DMS79 (cell line): ENCODE results near the gene RBM22.

Source experiments
- DNase-seq: peaks from one replicate; lab custom pipeline; 2025; lab: John Stamatoyannopoulos, UW

Gene RBM22

DNA sequence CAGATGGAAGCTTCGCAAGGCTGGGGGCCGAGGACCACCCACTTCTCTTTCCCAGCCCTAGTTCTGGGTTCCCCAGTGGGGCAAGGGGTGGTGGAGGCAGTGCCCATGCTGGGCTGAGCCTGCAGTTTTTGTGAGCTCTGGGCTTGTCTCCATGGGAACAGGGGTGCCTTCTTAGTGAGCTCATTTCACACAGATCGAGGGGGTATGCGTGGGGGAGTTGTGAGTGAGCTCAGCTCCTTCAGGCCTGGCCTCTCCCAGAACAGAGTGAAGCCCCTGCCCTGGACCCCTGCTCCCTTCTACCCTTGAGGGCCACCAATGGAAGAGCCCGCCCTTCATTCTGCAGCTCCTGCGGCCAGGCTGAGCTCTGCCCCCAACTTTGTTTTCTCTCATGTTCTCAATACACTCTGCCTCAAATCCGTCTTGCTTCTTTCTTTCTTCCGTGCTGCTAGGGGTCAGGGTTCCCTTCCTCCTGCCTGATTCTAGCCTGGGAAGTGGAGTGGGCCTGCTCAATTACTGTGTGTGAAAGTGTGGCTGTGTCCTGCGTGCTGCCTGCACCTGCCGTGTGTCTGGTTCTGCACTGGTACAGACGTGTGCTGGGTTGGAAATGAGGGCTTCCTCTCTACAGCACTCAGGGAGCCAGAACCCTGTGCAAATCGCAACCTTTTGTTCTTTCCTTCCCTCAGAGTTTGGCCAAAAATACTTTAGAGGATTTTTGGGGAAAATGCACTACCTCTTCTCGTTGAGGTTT is 48.8 kb downstream of the RBM22 start:
- no peak for DNase-seq

DNA sequence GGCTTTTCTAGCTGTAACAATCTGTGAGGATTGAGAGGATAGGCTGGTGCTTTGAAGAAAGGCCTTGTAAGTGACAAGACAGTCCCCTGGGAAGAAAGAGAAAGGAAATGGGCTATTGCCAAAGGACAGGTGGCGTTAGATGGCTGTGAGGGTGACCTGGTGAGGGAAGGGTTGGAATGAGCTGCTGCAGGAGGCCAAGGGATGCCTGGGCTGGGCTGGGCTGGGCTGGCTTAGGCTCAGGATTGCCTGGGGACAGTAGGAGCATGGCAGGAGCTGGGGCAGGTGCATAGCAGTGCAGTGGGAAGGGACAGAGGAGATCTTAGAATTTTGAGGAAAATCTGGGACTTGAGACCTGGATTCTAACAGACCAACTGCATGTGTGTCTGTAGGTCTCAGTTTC is 49.5 kb downstream of the RBM22 start:
- DNase-seq = no peak

DNA sequence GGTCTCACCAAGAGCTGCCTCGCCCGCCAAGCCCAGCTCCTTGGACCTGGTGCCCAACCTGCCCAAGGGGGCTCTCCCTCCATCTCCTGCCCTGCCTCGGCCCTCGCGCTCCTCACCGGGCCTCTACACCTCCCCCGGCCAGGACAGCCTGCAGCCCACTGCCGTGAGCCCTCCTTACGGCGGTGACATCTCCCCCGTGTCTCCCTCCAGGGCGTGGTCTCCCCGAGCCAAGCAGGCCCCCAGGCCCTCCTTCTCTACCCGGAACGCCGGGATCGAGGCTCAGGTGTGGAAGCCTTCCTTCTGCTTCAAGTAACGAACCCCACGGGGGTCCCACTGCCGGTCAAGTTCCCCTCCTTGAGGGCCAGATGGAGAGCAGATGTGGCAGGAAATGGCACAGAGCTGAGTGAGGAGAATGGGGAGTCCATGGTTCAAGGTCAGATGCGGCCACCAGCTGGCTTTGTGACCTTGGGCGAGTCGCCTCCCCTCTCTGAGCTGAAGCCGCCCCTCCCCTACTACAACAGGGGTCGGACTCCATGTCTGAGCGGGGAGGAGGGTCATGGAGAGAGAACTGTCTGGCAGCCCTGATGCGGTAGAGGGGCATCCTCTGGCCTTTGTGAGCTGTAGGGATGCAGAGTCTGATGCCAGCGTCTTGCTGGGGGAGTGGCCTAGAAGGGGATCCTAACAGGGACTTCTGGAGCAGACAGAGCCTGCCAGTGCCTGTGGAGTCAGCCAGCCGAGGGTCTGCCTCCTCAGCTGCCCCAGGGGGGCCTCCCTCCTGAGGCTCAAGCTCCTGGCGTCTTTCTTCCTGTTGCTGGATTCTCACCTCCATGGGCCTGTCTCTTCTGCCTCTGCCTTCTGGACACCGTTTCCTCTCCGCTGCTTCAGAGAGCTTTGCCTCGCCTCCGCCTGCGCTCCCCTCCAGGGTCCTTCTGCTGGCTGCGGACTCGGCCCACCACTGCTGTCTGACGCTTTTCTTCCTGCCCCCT is 50.5 kb downstream of the RBM22 start:
- DNase-seq = no peak

DNA sequence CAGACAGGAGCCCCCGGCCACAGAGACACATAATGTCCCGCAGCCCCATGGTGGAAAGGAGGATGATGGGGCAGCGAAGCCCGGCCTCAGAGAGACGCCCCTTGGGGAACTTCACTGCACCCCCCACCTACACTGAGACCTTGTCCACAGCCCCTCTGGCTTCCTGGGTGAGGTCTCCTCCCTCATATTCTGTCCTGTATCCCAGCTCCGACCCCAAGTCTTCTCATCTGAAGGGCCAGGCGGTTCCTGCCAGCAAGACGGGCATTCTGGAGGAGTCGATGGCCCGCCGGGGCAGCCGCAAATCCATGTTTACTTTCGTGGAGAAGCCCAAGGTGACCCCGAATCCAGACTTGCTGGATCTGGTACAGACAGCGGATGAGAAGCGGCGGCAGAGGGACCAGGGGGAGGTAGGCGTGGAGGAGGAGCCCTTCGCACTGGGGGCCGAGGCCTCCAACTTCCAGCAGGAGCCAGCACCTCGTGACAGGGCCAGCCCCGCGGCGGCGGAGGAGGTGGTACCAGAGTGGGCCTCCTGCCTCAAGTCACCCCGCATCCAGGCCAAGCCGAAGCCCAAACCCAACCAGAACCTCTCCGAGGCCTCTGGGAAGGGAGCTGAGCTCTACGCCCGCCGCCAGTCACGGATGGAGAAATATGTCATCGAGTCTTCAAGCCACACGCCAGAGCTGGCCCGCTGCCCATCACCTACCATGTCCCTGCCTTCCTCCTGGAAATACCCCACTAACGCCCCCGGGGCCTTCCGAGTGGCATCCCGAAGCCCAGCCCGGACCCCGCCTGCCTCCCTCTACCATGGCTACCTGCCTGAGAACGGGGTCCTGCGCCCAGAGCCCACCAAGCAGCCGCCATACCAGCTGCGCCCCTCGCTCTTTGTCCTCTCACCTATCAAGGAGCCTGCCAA is 51.5 kb downstream of the RBM22 start:
- DNase-seq = no peak

DNA sequence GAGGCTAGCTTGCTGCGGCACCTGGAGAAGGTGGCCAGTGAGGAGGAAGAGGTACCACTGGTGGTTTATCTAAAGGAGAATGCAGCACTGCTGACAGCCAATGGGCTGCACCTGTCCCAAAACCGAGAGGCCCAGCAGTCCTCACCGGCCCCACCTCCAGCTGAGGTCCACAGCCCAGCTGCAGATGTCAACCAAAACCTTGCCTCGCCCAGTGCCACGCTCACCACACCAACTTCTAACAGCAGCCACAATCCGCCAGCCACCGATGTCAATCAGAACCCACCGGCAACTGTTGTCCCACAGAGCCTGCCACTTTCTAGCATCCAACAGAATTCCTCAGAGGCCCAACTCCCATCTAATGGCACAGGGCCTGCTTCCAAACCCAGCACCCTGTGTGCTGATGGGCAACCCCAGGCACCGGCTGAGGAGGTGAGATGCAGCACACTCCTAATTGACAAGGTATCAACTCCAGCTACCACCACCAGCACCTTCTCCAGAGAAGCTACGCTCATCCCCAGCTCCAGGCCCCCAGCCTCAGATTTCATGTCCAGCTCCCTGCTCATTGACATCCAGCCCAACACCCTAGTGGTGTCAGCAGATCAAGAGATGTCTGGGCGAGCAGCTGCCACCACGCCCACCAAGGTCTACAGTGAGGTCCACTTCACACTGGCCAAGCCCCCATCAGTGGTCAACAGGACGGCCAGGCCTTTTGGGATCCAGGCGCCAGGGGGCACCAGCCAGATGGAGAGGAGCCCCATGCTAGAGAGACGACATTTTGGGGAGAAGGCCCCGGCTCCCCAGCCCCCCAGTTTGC is 52.4 kb downstream of the RBM22 start:
- DNase-seq = no peak

DNA sequence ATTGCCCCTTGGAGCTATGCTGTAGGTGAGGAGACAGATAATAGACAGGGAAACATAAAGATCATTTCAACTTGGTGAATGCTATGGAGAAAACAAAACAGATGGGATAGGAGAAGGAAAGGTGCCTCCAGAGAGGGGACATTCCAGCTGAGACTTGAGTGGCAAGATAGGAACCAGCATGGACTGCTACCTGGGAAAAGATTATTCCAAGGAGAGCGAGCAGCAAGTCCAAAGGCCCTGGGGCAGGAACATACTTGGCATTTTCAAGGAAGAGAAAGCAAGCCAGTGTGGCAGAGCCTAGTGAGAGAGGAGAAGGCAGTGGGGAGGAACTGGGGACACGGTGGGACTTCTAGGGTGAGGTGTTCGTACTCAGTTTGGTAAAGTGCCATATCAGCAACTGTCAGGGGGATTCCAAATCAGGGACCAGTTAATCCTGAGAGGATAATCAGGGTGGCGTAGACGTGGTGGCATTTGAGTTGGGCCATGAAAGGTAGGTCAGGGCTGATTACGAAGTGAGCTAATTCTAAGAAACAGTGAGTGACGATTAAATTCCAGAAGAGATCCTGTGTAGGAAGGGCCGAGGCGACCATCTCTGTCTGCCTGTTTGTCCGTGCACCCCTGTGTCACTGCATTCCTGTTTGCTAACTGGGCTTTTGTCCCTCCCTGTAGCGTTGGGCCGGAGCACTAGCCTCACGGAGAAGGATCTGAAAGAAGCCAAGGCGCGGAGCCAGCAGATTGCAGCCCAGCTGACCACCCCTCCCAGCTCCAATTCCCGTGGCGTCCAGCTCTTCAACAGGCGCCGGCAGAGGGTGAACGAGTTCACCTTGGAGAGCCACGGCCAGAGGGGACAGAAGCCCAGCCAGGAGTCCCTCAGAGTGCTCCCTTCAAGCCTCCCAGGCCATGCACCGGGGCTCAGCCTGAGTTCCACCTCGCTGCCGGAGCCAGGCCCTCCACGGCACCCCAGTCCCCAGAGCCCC is 53.3 kb downstream of the RBM22 start:
- DNase-seq = no peak

DNA sequence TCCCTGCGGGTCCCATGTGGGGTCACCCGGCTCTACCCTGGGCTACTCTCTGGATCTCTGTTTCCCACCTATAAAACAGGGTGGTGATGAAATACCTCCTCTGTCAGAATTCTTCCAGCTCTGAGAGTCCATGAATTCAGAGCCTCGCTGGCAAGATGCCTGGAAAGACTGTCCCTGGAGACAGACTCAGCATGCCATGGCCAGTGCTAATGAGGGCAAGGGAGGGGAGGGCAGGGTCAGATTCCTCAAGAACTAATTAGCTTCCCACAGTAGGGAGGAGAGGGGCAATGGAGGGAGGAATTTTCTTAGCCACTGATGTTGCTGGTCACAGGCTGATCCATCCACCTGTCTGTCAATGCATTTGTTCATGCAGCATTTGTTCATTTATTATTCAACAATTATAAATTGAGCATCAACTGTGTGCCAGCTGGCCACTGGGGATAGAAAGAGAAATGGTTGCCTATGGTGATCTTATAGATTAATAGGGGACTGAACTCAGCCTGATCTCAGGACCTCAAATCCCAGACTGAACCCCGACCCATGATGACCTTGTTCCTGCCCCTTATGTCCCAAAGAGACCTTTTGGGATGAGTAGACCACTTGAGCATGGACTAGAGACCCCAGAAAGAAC is 55.7 kb downstream of the RBM22 start:
- DNase-seq = no peak

DNA sequence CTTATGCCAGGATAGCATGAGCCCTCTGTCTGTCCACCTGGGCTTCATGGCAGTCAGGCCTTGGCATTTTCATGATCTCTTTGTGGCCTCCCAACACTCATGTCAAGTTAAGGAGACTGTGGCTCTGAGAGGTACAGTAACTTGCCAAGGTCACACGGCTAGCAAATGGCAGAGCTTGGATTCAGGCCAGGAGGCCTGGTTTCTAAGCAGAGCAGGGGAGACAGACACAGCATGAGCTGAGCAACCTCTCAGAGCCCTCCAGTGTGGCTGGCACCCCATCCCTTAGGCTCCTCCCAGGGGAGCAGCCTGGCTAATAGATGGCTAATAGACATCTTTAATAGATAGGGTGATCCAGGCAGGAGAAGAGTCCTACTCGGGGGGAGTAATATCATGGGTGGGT is 56.3 kb downstream of the RBM22 start:
- DNase-seq = peak; percentile 15

DNA sequence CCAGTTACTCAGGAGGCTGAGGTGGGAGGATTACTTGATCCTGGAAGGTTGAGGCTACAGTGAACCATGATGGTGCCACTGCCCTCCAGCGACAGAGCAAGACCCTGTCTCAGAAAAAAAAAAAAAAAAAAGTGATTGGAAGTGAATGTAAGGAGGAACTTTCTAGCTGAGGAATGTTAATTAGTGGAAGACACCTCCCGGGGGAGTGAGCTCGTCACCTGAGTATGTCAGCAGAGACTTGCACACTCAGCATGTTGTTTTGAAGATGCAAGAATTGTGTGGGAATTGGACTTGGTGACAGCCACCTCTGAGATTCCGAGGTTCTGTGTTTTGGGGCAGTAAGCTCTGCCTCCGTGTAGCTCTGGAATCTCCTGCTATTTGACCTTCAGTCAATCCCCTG is 56.8 kb downstream of the RBM22 start:
- no peak for DNase-seq

DNA sequence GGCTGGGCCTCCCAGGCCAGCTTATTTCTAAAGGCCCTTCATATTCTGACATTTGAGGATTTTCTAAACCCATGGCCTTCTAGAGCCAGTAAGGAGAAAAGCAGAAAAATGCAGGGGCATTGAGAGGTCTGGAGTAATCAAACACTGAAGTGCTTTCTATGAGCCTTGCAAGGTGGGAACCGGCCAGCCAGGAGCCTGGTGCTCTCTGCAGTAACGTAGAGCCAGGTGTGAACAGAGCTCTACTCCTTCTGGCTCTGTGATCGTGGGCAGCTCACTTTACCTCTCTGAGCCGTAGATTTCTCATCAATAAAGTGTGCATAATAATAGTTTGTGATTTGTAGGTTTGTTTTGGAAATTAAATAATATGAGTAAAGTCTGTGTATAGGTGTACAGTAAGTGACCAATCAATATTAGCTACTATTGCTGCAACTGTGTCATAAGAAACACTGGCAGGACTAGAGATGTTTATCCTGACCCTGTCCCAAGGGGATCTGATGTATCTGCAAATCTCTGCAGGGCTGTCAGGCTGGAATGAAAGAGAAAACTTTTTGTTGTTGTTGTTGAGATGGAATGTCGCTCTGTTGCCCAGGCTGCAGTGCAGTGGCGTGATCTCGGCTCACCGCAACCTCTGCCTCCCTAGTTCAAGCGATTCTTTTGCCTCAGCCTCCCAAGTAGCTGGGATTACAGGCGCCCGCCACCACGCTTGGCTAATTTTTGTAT is 57.7 kb downstream of the RBM22 start:
- no peak for DNase-seq

DNA sequence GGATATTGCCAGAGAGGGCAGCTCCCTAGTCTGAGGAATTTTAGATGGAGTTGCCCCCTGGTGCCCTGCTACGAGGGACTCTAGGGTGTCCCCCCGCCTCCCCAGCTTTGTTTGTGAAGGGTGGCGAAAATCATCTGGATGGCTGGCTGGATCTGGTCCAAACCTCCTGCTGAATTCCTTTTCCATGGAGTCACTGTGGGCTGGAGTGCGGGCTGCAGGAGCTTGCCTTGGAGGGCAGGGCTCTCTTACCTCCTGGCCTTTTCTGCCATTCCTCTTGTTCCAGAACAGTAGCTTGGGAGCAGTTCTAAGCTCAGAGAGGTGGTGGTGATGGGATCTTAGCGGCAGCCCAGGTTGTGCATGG is 58.3 kb downstream of the RBM22 start:
- no peak for DNase-seq

DNA sequence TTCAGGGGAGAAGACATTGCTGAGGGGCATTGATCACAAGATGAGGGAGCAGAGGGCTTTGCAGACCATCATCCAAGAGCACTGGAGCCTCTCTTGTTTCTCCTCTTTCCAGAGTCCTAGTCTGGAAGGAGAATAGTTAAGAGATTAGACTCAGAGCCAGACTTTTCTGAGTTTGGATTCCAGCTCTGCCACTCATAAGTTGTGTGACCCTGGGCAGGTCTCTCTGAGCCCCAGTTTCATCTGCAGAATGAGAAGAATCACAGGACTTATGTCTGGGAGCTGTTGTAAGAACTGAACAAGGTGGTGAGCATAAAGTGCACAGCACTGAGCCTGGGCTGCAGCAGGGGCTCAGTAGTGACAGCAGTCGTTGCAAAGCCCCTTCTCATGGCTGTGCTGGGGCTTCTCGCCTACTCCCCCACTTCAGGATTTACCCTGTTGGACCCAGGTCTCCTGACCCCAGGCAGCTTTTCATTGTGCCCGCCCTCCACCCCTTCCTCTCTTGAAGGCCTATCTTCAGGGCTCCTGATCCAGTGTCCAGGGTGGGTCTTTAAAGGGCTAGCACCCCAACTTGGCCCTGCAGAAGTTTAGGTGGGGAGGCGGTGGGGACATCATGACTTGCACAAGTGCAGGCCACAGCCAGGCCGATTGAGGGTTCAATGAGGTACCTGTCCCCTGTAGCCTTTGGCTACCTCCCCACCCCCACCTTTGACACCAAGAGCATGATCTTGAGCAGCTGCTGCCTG is 58.9 kb downstream of the RBM22 start:
- no peak for DNase-seq

DNA sequence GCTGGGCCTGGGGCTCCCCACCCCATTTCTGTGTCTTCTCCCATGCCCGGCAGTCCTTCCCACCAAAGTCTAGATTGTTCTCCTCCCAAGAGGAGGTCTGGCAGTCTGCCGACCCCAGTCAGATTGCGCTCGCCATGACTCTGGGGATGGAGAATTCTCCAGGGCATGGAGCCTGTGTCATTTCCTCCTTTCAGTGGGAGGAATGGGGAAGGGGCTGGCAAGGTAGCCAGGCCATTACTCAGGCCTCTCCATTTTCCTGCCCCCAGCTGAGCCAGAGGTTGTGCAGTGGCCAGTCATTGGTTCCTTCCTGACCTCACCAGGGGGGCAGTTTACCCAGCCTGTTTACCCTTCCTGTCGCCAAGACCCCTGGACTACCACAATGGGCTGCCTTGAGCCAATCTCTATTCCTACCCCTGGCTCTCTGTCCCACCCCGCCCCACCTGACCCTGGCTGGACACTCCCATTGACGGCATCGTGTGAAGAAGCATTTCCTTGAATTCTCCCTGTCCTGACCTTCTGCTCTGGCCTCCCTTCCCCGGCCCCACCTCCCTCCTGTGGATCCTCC is 59.8 kb downstream of the RBM22 start:
- DNase-seq = no peak
